ENCODE data around the gene OPN1LW.

GRCh38 chrX:154098551-154098950, 45.5 kb upstream of the OPN1LW start:
- TF ChIP-seq CTCF (IDR thresholded peaks at IDR 0.05 in 8 of 11, conservative IDR thresholded peaks at IDR 0.05 in 3 of 11): no peak
- no peak for TF ChIP-seq POLR2A (IDR thresholded peaks at IDR 0.05)
- no peak for TF ChIP-seq POLR2AphosphoS5 (IDR thresholded peaks at IDR 0.05)
